ENCODE data around the gene ADAM22. TPM values are rescaled to one million over a fixed set of nuclear protein-coding genes. Genes with fewer than 3 reads are reported as not detected.

The ADAM22 gene
- total RNA-seq, 2 donors from 2014 or later = 0.29 to 1.9 TPM

- Mint-ChIP-seq H3K9me3 (no peaks in the 10 kb centered on the region), H3K27me3 (peaks cover 18 to 32% of the 10 kb centered on the region in 2 donors), H3K4me3 (no peak overlapping the region), H3K36me3 (no peaks in the 10 kb centered on the region), H3K4me1 (ENCODE audit: low read depth in 2 of 2) (no peaks in the 10 kb centered on the region), H3K27ac (no peak overlapping the region)
- DNase-seq (ENCODE audit: low spot score) (no peak), ATAC-seq (no peak)
These were observed 309.4 kb downstream of the ADAM22 start for GRCh38 chr7:88243345-88243909.

GRCh38 chr7:88244258-88244657 lies 310.2 kb downstream of the ADAM22 start:
- H3K4me1 Mint-ChIP-seq (ENCODE audit: low read depth in 2 of 2) = no peaks in the 10 kb centered on the region
- H3K9me3 Mint-ChIP-seq = no peaks in the 10 kb centered on the region
- DNase-seq (ENCODE audit: low spot score) = no peak
- peaks cover 18 to 38% of the 10 kb centered on the region in 2 donors for H3K27me3 Mint-ChIP-seq
- no peak overlapping the region for H3K27ac Mint-ChIP-seq
- H3K4me3 Mint-ChIP-seq = no peak overlapping the region
- ATAC-seq = no peak
- H3K36me3 Mint-ChIP-seq = no peaks in the 10 kb centered on the region

Other genes with a start within 250 kb of the ADAM22 start
- 10 to 100 TPM; 27.7 to 37.8 TPM for gene SLC25A40, start 57.9 kb upstream of the ADAM22 start, total RNA-seq
- 10 to 100 TPM; 40.6 to 64.2 TPM for gene DBF4, start 57.8 kb upstream of the ADAM22 start, total RNA-seq

Data from natural killer cell treated with Interleukin-12 subunit alpha and Interleukin-12 subunit beta and Interleukin-15 and Interleukin-18, amount 100 ng/mL, for 72 hours (primary cell).